HG03159 (cell line): ENCODE data around the gene MGAT4D.
"Not testable (repeated sequence)": the region's sequence is repeated elsewhere in the genome, so short reads cannot be mapped to it uniquely, and the experiment has no call there.

Experiments
- ATAC-seq: cut with Tn5 transposase; IDR thresholded peaks from one replicate; pipeline ENCODE4 v1.9.1; 2021; ENCODE audit warnings: mild to moderate bottlenecking, moderate library complexity; ENCODE audit not compliant: unreplicated experiment

MGAT4D gene

DNA sequence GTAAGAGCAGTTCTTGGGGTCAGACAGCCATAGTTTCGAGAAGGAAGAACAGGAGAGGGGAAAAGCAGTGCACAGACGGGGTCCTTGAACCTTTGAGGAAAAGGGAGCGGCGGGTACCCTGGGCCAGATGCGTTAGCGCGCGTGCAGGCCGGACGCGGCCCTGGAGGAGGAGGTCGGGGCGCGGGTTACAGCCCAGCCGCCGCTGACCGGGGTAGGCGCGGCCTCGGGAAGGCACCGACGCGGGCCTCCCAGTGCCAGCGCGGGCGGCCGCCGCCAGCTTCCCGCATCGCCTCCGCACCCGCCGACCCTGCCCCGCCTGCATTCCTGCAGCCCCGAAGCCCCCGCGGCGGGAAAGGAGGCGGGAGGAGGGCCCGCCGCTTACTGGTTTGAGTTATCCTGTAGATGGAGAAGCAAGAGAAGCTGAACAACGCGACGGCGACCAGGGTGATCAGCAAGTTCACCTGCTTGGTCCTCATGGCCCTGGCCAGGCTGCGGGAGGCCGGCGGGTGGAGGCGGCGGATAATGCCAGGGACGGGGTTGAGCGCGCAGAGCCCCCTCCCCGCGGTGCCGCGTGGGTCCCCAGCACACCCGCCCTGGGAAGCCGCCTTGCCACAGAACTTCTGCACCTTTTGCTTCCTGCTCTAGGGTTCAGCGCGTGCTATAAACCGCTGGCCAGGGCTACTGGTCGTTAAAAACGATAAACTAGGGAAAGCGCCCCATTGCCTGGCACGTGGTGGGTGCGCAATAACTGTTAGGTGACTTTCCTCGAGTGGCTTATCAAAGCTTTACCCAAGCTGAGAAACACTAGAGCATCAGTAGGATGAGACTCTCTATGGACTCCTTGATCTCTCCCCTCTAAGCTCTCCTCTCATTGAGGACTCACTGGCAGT lies at the start of gene MGAT4D:
MGAT4D (minus strand) TSS at position 547 of the 890 bp plus-strand sequence; CDS start at position 476, 71 bp downstream.
- no peak for ATAC-seq

DNA sequence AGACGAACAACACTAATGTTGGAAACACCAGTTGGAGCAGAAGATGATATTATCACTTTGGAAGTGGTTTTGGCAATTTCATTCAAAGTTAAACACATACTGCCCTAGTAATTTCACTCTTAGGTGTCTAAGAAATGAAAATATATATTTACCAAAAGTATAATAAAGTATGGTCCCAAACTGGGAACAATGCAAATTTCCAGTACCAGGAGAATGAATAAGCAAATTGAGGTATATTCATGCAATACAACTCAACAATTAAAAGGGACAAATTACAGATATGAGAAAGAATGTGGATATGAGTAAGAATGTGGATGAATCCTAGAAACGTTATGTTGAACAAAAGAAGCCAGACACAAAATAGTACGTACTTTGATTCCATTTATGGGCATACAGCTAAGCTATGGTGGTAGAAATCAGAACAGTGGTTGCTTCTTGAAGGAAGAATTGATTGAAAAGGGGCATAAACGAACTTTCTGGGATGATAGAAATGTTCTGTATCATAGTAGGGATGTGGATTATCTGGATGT lies 35.9 kb upstream of the MGAT4D start:
- ATAC-seq: no peak

DNA sequence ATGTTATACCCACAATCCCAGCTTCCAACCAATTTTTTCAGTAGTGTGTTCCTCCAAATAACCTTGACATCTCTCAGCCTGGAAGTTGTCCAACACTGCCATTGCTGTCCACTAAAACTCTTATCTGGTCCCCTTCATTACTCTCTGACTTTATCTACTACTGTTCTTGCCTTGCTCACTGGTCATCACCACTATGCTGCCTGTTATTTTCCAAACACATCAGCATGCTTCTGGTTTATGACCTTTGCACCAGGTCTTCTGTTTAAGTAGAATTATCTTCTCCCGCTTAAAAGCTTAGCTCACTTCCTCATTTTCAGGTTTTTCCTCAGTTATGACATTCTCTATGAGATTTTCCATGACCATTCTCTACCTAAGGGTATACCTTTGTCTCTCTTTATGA lies 31.3 kb upstream of the MGAT4D start:
- ATAC-seq: no peak

DNA sequence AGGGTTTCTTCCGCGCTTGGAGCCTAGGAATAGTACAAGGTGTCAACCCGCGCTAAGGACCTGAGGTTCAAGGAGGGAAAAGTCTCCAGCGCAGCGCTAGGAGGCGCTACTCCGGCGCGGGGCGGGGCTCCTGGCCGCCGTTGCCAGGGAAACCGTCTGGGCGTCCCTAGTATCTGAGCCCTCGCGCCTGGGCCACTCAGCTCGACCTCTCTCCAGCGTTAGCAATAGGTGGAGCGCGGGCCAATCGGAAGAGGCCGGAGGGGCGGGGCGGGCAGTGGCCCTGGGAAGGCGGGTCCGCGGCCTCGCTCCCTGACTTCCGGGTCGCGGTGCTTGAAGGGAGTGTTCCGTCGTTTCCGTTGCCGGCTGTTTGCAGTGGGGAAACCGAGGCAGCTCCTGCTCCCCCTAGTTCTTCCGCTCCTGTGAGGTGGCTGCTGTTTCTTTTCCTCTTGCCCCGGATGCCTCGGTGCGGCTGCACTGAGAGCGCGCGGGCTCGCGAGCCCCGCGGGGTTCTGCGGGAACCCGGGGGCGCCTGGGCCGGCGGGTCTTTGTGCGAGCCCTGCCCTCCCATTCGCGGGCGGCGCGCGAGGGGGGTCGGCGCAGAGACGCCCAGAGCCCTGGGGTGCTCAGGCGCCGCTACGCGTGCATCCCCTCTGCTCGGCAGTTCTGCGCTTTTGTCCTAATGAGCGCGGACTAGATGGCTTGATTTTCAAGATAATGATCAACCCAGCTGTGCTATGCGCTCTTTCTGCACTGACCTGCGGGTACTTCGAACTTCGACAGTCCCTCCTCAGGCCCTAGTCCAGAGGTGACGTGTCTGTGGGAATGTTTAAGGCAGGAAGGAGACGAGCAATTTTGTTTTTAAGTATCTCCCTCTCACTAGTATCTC lies 26.0 kb upstream of the MGAT4D start, which contains the start of gene ELMOD2:
ELMOD2 (plus strand) TSS at position 312 of the 886 bp plus-strand sequence. CDS start 1,261 bp downstream, outside the sequence.
- peak; percentile 100 for ATAC-seq

DNA sequence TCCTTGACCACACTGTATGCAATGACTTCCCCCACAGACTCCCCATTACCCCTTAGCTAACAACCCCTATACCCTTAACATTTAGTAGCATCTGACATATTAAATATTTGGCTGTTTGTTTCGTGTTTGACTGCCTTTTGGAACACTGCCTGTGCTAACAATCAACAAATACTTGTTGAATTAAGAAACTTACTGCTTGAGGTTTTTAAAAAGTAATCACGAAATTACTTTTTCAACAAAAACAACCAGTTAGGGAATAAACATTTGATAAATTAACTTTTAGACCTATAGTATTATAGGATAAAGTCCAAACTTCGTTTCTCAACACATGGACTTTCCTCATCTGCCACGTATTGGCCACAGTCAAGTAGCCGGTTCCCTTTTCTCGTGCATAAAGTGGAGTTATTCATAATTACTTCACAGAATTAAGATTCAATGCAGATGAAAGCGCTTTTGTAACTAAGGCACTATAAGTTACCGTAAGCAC lies 25.3 kb upstream of the MGAT4D start:
- peak; percentile 8 for ATAC-seq

DNA sequence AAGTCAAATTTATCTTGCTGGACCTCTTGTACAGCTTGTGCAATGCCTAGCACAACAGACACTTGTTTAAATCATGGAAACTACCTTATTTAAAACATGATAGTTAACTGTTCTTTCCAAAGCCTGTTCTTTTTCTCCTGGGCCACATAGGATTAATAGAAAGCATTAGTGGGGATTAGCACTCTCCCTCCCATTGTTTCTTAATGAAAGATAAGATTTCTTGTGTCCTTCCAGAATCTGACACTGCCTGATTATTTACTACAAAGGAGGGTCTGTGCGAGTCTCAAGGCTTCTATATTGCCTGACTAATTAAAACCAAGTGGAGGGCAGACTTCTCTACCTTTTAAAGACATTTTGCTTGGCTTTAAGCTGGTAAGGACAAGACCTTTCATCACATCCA lies 17.3 kb upstream of the MGAT4D start:
- ATAC-seq: no peak

DNA sequence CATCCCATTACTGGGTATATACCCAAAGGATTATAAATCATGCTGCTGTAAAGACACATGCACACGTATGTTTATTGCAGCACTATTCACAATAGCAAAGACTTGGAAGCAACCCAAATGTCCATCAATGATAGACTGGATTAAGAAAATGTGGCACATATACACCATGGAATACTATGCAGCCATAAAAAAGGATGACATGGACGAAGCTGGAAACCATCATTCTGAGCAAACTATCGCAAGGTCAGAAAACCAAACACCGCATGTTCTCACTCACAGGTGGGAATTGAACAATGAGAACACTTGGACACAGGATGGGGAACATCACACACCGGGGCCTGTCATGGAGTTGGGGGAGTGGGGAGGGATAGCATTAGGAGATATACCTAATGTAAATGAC lies 15.7 kb upstream of the MGAT4D start:
- ATAC-seq: not testable (repeated sequence)

DNA sequence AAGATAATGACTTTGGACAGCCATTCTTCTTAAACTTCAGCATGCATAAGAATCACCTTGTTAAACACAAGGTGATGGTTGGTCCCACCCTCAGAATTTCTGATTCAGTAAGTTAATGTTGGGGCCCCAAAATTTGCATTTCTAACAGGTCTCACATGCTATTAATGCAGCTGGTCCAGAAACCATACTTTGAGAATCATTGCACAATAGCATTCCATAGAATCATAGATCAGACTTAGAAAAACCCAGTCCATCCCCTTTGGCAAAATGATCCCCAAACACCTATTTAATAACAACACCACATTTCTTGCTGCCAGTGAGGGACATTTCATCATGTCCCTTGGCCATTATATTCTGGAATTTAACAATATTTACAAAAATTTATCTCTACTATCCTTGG lies 6.2 kb upstream of the MGAT4D start:
- no peak for ATAC-seq

DNA sequence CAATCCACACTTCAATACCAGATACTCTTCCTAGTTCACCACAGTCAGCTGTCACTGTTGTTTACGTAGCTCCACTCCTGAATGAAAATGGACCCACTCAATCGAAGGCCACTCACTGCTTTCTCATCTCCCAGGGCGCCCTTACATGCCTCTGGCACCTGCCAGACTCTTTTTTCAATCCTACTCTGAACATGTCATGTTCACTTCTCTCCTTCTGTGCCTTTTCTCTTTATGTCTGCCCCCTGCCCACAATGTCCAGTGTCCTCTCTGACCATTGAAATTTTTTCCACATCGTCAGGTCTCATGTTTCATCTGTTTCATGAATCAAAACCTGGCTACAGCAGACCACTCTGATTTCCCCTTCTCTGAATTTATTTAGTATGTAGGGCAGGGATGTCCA lies 1.3 kb upstream of the MGAT4D start:
- no peak for ATAC-seq

DNA sequence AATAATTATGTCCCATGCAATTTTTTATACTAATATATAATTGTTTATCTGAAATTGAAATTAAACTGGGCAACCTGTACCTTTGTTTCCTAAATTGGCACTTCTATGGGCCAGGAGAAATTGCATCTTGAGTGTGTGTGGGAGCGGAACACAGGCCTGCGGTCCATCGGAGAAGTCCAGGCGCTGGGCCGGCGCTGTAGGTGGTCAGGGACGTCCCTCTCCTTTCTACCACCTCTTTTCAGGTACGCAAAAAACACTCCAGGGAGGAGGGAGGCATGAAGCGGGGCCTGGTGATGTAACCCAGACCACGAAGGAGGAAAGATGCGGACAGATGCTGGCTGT lies 717 bp downstream of the MGAT4D start:
- no peak for ATAC-seq

DNA sequence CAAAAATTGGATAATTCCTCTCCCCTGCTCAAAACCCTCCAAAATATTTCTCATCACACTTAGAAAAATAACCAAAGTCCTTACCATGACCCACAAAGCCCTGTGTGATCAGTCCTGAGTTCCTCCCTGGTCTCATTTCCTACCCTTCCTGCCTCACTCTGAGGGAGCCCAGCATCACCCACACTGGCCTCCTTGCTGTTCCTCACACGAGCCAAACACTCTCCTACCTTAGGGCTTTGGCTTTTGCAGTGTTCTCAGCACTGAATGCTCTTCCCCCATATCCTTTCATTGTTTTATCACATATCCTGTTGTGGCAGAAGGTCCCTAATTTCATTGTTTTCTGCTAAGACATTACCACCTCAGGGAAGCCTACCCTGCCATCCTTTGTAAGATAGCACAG lies 12.2 kb downstream of the MGAT4D start:
- ATAC-seq: no peak

DNA sequence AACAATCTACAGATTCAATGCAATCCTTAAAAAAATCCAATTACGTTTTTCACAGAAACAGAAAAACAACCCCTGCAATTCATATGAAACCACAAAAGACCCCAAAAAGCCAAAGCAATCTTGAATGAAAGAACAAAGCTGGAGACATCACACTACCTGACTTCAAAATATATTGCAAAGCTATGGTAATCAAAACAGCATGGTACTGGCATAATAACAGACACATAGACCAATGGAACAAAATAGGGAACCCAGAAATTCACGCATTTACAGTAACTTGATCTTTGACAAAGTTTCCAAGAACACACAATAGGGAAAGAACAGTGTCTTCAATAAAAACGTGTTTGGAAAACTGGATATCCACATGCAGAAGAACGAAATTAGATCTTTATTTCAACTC lies 14.6 kb downstream of the MGAT4D start:
- ATAC-seq: no peak

DNA sequence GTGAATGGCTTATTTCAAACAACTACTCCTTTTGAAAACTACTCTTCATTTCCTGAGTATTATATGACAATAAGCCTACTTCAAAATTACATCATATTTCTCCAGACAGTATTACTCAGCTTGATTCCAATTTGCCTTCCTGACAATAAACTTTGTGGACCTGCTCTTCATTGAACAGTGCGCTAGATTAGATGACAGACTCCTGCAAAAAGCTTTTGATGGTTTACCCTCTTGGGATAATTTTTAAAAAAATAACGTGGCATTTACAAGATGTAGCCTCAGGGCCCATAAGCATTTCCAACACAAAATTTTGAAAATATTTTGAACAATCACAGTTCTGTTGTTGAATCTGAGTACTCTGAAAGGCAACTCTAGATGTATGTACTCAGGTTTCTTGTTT lies 25.9 kb downstream of the MGAT4D start:
- no peak for ATAC-seq

DNA sequence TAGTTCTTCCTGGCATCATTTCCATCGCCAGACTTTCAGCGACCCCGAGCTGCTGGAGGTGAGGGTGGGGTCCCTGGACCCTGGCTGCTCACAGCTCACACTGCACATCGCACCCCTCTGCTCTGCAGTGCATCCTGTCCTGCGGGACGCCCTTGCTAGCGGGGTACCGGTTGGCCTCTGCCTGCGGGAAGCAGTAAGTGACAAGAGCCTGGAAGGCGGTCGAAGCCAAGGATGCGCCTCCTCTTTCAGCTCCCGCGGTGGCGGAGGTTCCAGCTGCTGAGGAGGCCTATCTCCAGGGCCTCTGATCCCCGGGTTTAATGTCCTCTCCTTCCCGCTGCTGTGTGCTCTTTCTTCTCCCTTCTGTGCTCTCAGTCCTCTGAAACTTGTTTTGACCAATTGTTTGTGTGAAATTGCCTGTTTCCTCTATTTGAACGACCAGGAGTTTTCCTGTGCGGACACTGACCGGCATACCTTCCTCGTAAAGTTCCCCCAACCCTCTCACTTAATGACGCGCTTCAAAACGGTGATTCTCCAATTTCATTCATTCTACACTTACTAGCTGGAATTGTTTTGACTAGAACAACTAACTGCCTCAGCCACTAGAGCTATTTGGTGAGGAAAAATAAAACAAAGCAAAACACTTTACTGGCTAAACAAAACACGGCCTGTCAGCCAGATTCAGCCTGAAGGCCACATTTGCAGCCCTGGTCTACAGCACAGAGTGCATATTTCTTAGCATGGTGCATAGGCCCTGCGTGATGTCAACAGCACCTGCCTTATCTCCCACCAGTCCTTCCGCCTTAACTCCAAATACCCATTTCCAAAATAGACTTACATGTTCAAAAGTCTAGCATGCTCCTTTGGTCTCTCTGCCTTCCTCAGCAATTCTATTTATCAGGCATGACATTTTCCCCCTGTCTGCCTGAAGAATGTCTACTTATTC lies 28.0 kb downstream of the MGAT4D start:
- no peak for ATAC-seq

DNA sequence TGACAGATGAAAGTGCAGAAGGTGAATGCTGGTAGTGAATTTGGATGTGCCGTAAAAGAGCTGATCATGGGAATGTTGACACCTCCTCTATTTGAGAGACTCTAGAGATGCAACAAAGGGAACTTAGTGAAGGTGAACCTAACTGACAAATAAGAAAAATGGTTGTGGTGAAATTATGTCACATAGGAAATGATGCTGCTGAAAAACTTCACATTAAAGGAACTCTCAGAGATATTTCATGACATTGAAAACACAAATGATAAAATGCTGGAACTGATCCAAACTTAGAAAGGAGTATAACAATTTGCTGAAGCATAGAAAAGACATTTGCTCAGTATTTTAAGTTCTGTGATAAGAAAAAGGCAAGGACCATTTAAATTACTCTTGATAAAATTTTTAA lies 31.9 kb downstream of the MGAT4D start:
- ATAC-seq: no peak

DNA sequence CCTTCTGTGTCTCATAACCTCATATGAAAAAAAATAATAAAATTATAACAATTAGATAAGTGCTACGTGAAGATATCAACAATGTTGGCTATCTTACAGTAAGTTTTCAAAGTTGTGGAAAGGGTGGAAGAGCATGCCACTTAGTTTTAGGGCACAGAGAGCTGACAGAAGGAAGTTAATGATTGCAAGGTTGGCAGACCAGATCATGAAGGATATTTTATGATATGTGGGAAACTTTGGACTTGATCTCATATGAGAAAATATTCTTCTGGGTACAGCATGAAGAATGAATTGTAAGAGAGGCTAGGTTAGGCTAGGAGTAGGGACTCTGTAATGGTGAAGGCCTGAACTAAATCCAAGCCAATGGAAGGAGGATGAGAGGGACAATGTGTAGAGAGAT lies 34.5 kb downstream of the MGAT4D start:
- ATAC-seq: no peak

DNA sequence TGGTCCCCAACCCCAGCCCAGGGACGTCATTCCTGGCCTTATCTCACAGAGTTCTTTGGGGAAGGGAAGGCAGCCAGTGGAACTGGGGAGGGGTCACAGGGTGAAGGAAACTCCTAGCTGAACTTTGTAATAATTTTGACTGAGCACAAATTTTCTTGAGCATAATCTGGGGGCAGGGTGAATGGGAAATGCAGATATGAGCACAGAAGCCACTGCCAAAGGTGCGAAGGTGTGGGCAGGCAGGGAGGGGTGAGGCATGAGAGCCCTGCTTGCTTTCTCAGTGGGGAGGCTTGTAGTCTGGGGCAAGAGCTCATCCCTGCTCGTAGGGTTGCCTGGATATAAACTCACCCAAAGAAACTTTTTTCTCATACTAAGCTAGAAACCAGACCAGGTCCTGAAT lies 34.9 kb downstream of the MGAT4D start:
- ATAC-seq: no peak

DNA sequence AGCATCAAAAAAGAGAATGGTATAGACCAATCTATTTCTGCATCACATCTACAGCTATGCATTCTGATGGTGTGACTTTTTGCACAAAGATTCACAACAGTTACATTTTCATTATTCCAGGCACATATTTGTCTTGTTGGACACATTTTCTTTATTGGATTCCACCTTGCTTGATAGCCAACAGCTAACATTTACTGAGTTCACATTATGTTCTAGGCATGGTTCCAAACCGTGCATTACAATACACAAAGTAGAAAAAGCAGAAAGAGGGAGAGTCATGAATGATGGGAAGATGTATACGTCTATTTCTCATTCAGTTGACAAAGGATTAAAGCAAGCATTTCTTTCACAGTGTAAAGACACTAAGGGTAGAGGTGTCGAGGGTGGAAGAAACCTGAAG lies 47.7 kb downstream of the MGAT4D start:
- ATAC-seq: no peak

DNA sequence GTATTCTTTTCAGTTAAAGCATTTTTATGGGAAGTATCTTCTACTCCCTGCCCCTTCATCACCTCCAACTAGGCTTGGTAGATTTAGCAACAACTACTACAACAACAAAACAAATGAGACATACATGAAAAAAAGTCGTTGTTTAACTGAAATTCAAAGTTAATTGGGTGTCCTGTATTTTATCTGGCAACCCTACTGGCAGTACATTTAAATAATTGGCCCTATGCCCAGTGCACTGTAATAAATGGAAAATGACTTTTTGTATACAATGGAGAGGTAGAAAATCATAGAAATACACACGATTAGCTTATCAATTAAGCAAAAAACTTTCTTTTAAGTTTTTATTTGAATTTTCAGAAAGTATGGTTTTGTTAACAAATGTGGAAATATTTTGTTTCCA lies 49.3 kb downstream of the MGAT4D start:
- no peak for ATAC-seq

DNA sequence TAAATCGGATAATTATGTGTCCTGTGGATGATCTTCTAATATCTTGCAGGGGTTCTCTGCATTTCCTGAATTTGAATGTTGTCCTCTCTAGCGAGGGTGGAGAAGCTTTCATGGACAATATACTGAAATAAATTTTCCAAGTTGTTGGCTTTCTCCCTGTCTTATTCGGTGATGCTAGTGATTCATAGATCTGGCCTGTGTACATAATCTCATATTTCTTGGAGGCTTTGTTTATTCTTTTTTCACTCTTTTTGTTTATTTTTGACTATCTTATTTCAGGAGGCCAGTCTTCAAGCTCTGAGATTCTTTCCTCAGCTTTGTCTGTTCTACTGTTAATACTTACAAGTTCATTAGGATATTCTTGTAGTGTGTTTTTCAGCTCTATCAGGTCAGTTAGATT lies 49.9 kb downstream of the MGAT4D start:
- ATAC-seq: no peak
